ENCODE measurements around the gene SPECC1. TPM values are rescaled to one million over a fixed set of nuclear protein-coding genes. Genes with fewer than 3 reads are reported as not detected.
"Not testable (repeated sequence)": the region's sequence is repeated elsewhere in the genome, so short reads cannot be mapped to it uniquely, and the experiment has no call there.

The SPECC1 gene
- total RNA-seq, 2 donors from 2014 or later = 15.8 to 17.4 TPM

GRCh38 chr17:20235747-20236146 is 226.6 kb downstream of the SPECC1 start:
- Histone ChIP-seq H3K4me3 (no peak overlapping the region), H3K36me3 (replicated peaks in 1 of 2; ENCODE audit: insufficient read depth in 1 of 2, low read depth in 2 of 2) (peaks cover 0 to 4% of the 10 kb centered on the region in 2 donors), H3K27me3 (no peaks in the 10 kb centered on the region), H3K9me3 (no peaks in the 10 kb centered on the region), H3K4me1 (no peaks in the 10 kb centered on the region), H3K27ac (no peak overlapping the region)
- DNase-seq (no peak), ATAC-seq (no peak)
- TF ChIP-seq, protein P1, sequence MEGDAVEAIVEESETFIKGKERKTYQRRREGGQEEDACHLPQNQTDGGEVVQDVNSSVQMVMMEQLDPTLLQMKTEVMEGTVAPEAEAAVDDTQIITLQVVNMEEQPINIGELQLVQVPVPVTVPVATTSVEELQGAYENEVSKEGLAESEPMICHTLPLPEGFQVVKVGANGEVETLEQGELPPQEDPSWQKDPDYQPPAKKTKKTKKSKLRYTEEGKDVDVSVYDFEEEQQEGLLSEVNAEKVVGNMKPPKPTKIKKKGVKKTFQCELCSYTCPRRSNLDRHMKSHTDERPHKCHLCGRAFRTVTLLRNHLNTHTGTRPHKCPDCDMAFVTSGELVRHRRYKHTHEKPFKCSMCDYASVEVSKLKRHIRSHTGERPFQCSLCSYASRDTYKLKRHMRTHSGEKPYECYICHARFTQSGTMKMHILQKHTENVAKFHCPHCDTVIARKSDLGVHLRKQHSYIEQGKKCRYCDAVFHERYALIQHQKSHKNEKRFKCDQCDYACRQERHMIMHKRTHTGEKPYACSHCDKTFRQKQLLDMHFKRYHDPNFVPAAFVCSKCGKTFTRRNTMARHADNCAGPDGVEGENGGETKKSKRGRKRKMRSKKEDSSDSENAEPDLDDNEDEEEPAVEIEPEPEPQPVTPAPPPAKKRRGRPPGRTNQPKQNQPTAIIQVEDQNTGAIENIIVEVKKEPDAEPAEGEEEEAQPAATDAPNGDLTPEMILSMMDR (IDR thresholded peaks at IDR 0.05) = no peak
- TF ChIP-seq POLR2A (IDR thresholded peaks at IDR 0.05) = no peak
- intact Hi-C loops (cut with DNase I) = no loop called here
- 72 to 80% methylated on average over 6 of the region's 6 CpGs for WGBS, 2 donors

DNA sequence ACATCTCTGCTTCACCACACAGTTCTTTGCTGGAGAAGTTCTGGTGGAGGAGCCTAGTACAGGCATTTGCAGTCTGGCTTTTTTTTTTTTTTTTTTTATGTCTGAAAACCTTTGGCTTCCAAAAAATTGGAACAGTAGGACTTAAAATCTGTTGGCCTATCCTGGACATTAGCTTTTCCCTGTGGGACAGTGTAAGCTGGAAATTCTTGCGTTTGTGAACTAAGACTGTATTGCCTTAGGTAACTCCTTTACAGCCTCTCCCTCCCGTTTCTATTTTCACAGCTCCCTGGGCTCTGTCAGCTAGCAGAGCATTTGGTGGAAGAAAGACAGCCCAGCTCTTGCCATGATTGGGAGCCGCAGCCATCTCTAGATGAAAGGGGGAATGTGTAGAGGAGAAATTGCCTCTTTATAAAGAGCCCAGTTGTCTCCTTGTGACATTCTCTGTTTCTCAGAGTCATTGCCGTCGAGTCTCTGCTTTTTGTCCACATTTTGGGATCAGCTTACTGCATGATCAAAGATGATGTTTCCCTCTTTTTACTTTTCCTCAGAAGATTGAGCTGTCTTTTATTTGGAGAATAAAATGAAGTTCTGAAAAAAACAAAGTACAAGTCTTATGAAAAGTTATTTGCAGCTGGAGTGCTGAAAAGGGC is 227.5 kb downstream of the SPECC1 start:
- TF ChIP-seq POLR2A (IDR thresholded peaks at IDR 0.05) = no peak
- TF ChIP-seq, protein P1 (IDR thresholded peaks at IDR 0.05) = no peak
- no peaks in the 10 kb centered on the region for H3K27me3 ChIP-seq
- H3K4me1 ChIP-seq = no peaks in the 10 kb centered on the region
- no peak overlapping the region for H3K4me3 ChIP-seq
- H3K36me3 ChIP-seq (replicated peaks in 1 of 2; ENCODE audit: insufficient read depth in 1 of 2, low read depth in 2 of 2) = peaks cover 0 to 4% of the 10 kb centered on the region in 2 donors
- no peak overlapping the region for H3K27ac ChIP-seq
- ATAC-seq (no peak), DNase-seq (no peak)
- H3K9me3 ChIP-seq = no peaks in the 10 kb centered on the region
- WGBS, 2 donors = 67 to 77% methylated on average over 5 of the region's 5 CpGs
- intact Hi-C loops (cut with DNase I) = no loop called here

DNA sequence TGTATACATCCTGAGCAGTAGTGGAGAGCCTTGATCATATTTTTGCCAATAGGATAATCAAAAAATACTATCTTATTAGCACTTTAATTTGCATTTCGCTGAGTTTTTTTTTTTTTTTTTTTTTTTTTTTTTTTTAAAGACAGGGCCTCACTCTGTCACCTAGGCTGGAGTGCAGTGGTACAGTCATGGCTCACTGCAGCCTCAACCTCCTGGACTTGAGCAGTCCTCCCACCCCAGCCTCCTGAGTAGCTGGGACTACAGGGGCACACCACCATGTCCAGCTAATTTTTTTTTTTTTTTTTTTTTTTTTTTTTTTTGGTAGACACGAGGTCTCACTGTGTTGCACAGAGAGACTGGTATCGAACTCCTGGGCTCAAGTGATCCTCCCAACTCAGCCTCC is 230.6 kb downstream of the SPECC1 start:
- intact Hi-C loops (cut with DNase I); H3K9me3 ChIP-seq; H3K4me3 ChIP-seq; H3K36me3 ChIP-seq (replicated peaks in 1 of 2; ENCODE audit: insufficient read depth in 1 of 2, low read depth in 2 of 2); ATAC-seq; H3K27ac ChIP-seq; H3K4me1 ChIP-seq; DNase-seq; H3K27me3 ChIP-seq: not testable (repeated sequence)
- WGBS, 2 donors = 88 to 92% methylated on average over 3 of the region's 3 CpGs

DNA sequence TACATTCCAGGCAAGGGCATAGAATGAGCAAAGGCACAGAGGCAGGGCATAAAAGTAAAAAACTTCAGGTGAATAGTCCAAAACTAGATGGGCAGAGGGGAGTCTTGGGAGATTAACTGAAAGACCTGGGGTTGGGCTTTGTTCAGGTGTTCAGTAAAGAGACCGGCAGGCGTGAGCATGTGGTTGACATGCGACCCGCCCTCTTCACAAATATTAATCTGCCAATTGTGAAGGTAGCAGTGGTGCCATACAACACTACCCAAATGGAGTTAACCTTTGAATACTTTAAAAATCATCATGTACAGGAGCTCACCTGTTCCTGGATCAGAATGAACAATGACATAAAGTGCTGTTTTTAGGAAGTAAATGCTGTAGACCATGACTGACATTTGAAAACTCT is 232.7 kb downstream of the SPECC1 start:
- TF ChIP-seq, protein P1 (IDR thresholded peaks at IDR 0.05) = no peak
- TF ChIP-seq POLR2A (IDR thresholded peaks at IDR 0.05) = no peak
- Histone ChIP-seq H3K27me3 (no peaks in the 10 kb centered on the region), H3K36me3 (replicated peaks in 1 of 2; ENCODE audit: insufficient read depth in 1 of 2, low read depth in 2 of 2) (no peaks in the 10 kb centered on the region), H3K4me3 (no peak overlapping the region), H3K9me3 (no peaks in the 10 kb centered on the region), H3K4me1 (no peaks in the 10 kb centered on the region), H3K27ac (no peak overlapping the region)
- DNase-seq (no peak), ATAC-seq (no peak)
- WGBS, 2 donors = 86 to 91% methylated on average over 4 of the region's 4 CpGs
- intact Hi-C loops (cut with DNase I) = no loop called here

GRCh38 chr17:20242271-20242670 is 233.1 kb downstream of the SPECC1 start:
- WGBS, 2 donors = 98 to 99% methylated on average over 3 of the region's 3 CpGs
- no peak for ATAC-seq
- H3K27ac ChIP-seq = no peak overlapping the region
- DNase-seq = no peak
- intact Hi-C loops (cut with DNase I) = no loop called here
- H3K36me3 ChIP-seq (replicated peaks in 1 of 2; ENCODE audit: insufficient read depth in 1 of 2, low read depth in 2 of 2) = no peaks in the 10 kb centered on the region
- H3K4me3 ChIP-seq = no peak overlapping the region
- H3K27me3 ChIP-seq = no peaks in the 10 kb centered on the region
- H3K9me3 ChIP-seq = no peaks in the 10 kb centered on the region
- no peaks in the 10 kb centered on the region for H3K4me1 ChIP-seq
- TF ChIP-seq, protein P1 (IDR thresholded peaks at IDR 0.05) = no peak
- no peak for TF ChIP-seq POLR2A (IDR thresholded peaks at IDR 0.05)
